ENCODE results near the gene GLYATL2. TPM values are rescaled to one million over a fixed set of nuclear protein-coding genes. Genes with fewer than 3 reads are reported as not detected.

GLYATL2 gene
- total RNA-seq = 1 to 10 TPM in 1 of 4 donors, not detected in 3; 4.2 TPM

- no peak within 1 kb of the TSS for H3K27ac ChIP-seq
- DNase-seq = no peak
- H3K36me3 ChIP-seq = no peaks in the 10 kb centered on the region
- TF ChIP-seq CTCF (IDR thresholded peaks at IDR 0.05) = no peak
- no peak for TF ChIP-seq POLR2A (IDR thresholded peaks at IDR 0.05)
- no peak within 1 kb of the TSS for H3K4me3 ChIP-seq
- intact Hi-C loops (cut with DNase I; ENCODE audit: low total_unique reads) = no loop called here
- no peaks in the 10 kb centered on the region for H3K9me3 ChIP-seq
- no peaks in the 10 kb centered on the region for H3K27me3 ChIP-seq
- no peaks in the 10 kb centered on the region for H3K4me1 ChIP-seq
Observed at GRCh38 chr11:58844361-58845005, at the start of gene GLYATL2. Gene GLYATL2, minus strand, starts transcription at chr11:58844704. Its CDS starts 5,092 bp downstream, at chr11:58839612.

GRCh38 chr11:58893899-58894298 is 49.4 kb upstream of the GLYATL2 start:
- Histone ChIP-seq H3K27me3 (no peaks in the 10 kb centered on the region), H3K9me3 (no peaks in the 10 kb centered on the region), H3K4me3 (no peak overlapping the region), H3K27ac (no peak overlapping the region), H3K4me1 (no peaks in the 10 kb centered on the region), H3K36me3 (no peaks in the 10 kb centered on the region)
- intact Hi-C loops (cut with DNase I; ENCODE audit: low total_unique reads) = no loop called here
- DNase-seq = no peak
- TF ChIP-seq CTCF (IDR thresholded peaks at IDR 0.05) = no peak
- TF ChIP-seq POLR2A (IDR thresholded peaks at IDR 0.05) = no peak

GRCh38 chr11:58888579-58888978 is 44.1 kb upstream of the GLYATL2 start:
- no peaks in the 10 kb centered on the region for H3K36me3 ChIP-seq
- TF ChIP-seq POLR2A (IDR thresholded peaks at IDR 0.05) (no peak), CTCF (IDR thresholded peaks at IDR 0.05) (no peak)
- no peaks in the 10 kb centered on the region for H3K4me1 ChIP-seq
- no peaks in the 10 kb centered on the region for H3K27me3 ChIP-seq
- DNase-seq = no peak
- no peaks in the 10 kb centered on the region for H3K9me3 ChIP-seq
- intact Hi-C loops (cut with DNase I; ENCODE audit: low total_unique reads) = no loop called here
- H3K4me3 ChIP-seq = no peak overlapping the region
- H3K27ac ChIP-seq = no peak overlapping the region

- H3K9me3 ChIP-seq = no peaks in the 10 kb centered on the region
- no peaks in the 10 kb centered on the region for H3K27me3 ChIP-seq
- no peaks in the 10 kb centered on the region for H3K36me3 ChIP-seq
- no peaks in the 10 kb centered on the region for H3K4me1 ChIP-seq
- intact Hi-C loops (cut with DNase I; ENCODE audit: low total_unique reads) = no loop called here
- no peak overlapping the region for H3K27ac ChIP-seq
- TF ChIP-seq CTCF (IDR thresholded peaks at IDR 0.05) (no peak), POLR2A (IDR thresholded peaks at IDR 0.05) (no peak)
- H3K4me3 ChIP-seq = no peak overlapping the region
- DNase-seq = no peak
Observed at GRCh38 chr11:58887452-58887851, 42.9 kb upstream of the GLYATL2 start.

GRCh38 chr11:58880625-58881024 is 36.1 kb upstream of the GLYATL2 start:
- no peaks in the 10 kb centered on the region for H3K9me3 ChIP-seq
- no peak for DNase-seq
- H3K4me3 ChIP-seq = no peak overlapping the region
- no peaks in the 10 kb centered on the region for H3K27me3 ChIP-seq
- no peaks in the 10 kb centered on the region for H3K4me1 ChIP-seq
- H3K36me3 ChIP-seq = no peaks in the 10 kb centered on the region
- intact Hi-C loops (cut with DNase I; ENCODE audit: low total_unique reads) = no loop called here
- no peak overlapping the region for H3K27ac ChIP-seq
- no peak for TF ChIP-seq POLR2A (IDR thresholded peaks at IDR 0.05)
- TF ChIP-seq CTCF (IDR thresholded peaks at IDR 0.05) = no peak
